HFFc6 (cell line): ENCODE data around the gene ZNF414. TPM values are rescaled to one million over a fixed set of nuclear protein-coding genes. Genes with fewer than 3 reads are reported as not detected.
"Not testable (repeated sequence)": the region's sequence is repeated elsewhere in the genome, so short reads cannot be mapped to it uniquely, and the experiment has no call there.

Experiments used
- DNase-seq: peaks from one replicate; pipeline ENCODE4 v3.0.0-alpha.2; 2018
- H3K27ac Mint-ChIP-seq: 2 replicates; pipeline ENCODE4 v1.8.0; 2020; ENCODE audit warnings: mild to moderate bottlenecking, mixed read lengths
- H3K27me3 Mint-ChIP-seq: 2 replicates; pipeline ENCODE4 v1.8.0; 2021; ENCODE audit warnings: mild to moderate bottlenecking, moderate library complexity, mixed read lengths; ENCODE audit not compliant: insufficient read depth
- H3K36me3 Mint-ChIP-seq: 2 replicates; pipeline ENCODE4 v1.8.0; 2021; ENCODE audit warnings: low read depth, mixed read lengths
- H3K4me1 Mint-ChIP-seq: 2 replicates; pipeline ENCODE4 v1.8.0; 2020; ENCODE audit warnings: low read depth, mixed read lengths
- H3K4me3 Mint-ChIP-seq: 2 replicates; pipeline ENCODE4 v1.8.0; 2020; ENCODE audit warnings: mild to moderate bottlenecking, moderate library complexity, mixed read lengths
- H3K9me3 Mint-ChIP-seq: 2 replicates; pipeline ENCODE4 v1.8.0; 2020; ENCODE audit warnings: mild to moderate bottlenecking, mixed read lengths
- long read RNA-seq: library from polyadenylated mRNA; unstranded; transcript quantifications from one replicate; pipeline ENCODE4 v2.0.0, GENCODE V29; 2019
- total RNA-seq, 6 experiments: library from RNA; stranded (reverse); fragmentation: NEBNext Ultra II Directional; extraction: Animal tissue kit (Norgen Biotek cat#: 25700); gene quantifications; 2 replicates in 1 of 6; 3 replicates in 5 of 6; pipeline ENCODE4 v1.2.3, GENCODE V29; 2021
- TF ChIP-seq, protein P1 (sequence below): fragments of 200-600 bp; sonication (generic); IDR thresholded peaks from 2 replicates; pipeline ENCODE4 v1.5.0; 2021; ENCODE audit warnings: antibody characterized with exemption, mild to moderate bottlenecking

ZNF414 gene, protein sequence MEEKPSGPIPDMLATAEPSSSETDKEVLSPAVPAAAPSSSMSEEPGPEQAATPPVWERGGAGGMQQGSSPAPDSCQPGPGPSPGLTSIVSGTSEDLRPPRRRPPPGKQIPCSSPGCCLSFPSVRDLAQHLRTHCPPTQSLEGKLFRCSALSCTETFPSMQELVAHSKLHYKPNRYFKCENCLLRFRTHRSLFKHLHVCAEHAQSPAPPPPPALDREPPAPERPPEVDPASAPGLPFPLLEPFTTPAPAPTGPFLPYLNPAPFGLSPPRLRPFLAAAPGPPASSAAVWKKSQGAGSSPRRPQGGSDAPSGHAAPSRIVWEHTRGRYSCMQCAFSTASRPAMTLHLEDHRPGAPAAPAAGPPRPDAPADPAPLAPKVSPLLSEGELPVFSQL
- 10 to 100 TPM; 20.1 to 27.2 (median 25.5) TPM for total RNA-seq
- long read RNA-seq, partial matches to known transcripts = 1 of 5 reads
- long read RNA-seq, other reads (novel, unspliced or antisense) = 2 of 5 reads

DNA sequence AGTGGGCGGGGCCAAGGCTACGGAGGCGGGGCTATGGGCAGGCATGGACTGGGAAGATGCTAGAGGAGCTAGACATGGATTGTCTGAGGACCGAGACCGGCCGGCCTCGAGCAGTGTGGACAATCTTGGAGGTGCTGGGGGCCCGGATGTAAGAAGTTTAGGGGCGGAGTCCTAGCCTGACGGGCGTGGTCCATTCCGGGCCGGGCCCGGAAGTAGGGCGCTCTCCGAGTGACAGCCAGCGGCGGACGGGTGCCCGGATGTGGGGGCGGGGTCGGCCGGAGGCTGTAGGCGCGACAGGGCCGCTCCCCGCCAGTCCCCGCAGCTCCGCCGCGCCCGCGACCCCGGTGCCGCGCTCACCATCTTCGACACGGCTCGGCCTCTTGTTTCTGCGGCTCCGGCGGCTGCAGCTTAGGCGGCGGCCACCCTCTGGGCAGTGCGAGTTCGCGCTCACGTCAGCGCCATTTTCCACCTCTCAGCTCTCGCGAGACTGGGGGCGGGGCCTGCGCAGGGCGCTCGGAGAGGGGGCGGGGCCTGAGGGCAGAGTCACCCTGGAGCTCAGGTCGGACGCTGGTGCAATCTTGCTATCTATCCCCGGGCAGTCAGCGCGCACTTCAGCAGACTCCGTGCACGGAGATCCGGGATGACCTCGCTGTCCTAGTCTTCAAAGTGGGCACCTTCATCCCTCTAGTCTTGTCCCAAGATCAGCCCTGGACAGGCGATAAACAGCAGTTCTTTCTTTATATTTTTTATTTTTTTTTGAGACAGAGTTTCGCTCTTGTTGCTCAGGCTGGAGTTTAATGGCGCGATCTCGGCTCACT is at the start of gene ZNF414:
ZNF414 (minus strand) TSS at position 481 of the 818 bp plus-strand sequence; CDS start at position 360, 121 bp downstream.
- H3K4me3 Mint-ChIP-seq = peak within 1 kb of the TSS; percentile 94
- TF ChIP-seq, protein P1, sequence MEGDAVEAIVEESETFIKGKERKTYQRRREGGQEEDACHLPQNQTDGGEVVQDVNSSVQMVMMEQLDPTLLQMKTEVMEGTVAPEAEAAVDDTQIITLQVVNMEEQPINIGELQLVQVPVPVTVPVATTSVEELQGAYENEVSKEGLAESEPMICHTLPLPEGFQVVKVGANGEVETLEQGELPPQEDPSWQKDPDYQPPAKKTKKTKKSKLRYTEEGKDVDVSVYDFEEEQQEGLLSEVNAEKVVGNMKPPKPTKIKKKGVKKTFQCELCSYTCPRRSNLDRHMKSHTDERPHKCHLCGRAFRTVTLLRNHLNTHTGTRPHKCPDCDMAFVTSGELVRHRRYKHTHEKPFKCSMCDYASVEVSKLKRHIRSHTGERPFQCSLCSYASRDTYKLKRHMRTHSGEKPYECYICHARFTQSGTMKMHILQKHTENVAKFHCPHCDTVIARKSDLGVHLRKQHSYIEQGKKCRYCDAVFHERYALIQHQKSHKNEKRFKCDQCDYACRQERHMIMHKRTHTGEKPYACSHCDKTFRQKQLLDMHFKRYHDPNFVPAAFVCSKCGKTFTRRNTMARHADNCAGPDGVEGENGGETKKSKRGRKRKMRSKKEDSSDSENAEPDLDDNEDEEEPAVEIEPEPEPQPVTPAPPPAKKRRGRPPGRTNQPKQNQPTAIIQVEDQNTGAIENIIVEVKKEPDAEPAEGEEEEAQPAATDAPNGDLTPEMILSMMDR = no peak
- peaks cover 5% of the 10 kb centered on the region for H3K36me3 Mint-ChIP-seq
- no peaks in the 10 kb centered on the region for H3K9me3 Mint-ChIP-seq
- peaks cover 22% of the 10 kb centered on the region for H3K4me1 Mint-ChIP-seq
- peak within 1 kb of the TSS; percentile 98 for H3K27ac Mint-ChIP-seq
- H3K27me3 Mint-ChIP-seq = peaks cover 2% of the 10 kb centered on the region; the same call in 1 of the 2 replicates
- DNase-seq = peak; percentile 97

DNA sequence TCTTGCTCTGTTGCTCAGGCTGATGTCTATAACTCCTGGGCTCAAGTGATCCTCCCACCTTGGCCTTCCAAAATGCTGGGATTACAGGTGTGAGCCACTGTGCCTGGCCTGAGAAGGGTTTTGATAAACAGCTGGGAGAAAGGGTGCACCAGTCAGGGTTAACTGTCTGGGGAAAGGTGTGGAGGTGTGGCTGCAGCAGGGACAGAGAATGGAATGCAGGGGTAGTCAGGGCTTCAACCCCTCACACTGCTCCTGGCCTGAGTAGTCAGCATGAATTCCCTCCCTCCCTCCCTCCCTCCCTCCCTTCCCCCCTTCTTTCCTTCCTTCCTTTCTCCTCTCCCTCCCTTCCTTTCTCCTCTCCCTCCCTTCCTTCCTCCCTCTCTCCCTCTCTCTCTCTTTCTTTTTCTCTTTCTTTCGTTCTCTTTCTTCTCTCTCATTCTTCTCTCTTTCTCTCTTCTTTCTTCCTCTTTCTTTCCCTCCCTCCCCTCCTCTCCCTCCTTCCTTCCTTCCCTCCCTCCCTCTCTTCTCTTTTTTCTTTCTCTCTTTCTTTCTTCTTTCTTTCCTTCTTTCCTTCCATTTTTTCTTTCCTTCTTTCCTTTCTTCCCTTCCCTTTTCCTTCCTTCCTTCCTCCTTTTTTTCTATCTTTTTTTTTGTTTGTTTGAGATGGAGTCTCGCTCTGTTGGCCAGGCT is 47.3 kb upstream of the ZNF414 start:
- H3K27ac Mint-ChIP-seq = no peak overlapping the region
- no peaks in the 10 kb centered on the region for H3K36me3 Mint-ChIP-seq
- peaks cover 15% of the 10 kb centered on the region for H3K27me3 Mint-ChIP-seq
- H3K4me1 Mint-ChIP-seq = no peaks in the 10 kb centered on the region
- H3K4me3 Mint-ChIP-seq = no peak overlapping the region
- TF ChIP-seq, protein P1 = no peak
- DNase-seq = no peak
- H3K9me3 Mint-ChIP-seq = no peaks in the 10 kb centered on the region

DNA sequence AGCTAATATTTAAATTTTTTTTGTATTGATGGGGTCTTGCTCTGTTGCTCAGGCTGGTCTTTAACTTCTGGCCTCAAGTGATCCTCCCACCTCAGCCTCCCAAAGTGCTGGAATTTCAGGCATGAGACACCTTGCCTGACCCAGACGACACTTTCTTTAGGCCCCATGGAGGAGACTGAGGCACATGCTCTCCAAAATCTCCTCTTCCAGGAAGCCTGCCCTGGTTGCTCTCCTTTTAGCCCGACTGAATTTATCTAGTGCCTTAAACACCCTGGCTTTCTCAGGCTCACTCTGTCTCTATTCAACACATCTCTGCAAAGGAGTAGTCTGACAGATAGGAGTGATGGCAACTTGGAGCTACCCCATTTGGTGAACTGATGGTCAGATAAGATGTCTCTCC is 44.4 kb upstream of the ZNF414 start:
- H3K9me3 Mint-ChIP-seq = no peaks in the 10 kb centered on the region
- no peaks in the 10 kb centered on the region for H3K36me3 Mint-ChIP-seq
- no peak overlapping the region for H3K27ac Mint-ChIP-seq
- TF ChIP-seq, protein P1 = no peak
- H3K4me1 Mint-ChIP-seq = no peaks in the 10 kb centered on the region
- DNase-seq = no peak
- H3K4me3 Mint-ChIP-seq = no peak overlapping the region
- peaks cover 12% of the 10 kb centered on the region for H3K27me3 Mint-ChIP-seq

DNA sequence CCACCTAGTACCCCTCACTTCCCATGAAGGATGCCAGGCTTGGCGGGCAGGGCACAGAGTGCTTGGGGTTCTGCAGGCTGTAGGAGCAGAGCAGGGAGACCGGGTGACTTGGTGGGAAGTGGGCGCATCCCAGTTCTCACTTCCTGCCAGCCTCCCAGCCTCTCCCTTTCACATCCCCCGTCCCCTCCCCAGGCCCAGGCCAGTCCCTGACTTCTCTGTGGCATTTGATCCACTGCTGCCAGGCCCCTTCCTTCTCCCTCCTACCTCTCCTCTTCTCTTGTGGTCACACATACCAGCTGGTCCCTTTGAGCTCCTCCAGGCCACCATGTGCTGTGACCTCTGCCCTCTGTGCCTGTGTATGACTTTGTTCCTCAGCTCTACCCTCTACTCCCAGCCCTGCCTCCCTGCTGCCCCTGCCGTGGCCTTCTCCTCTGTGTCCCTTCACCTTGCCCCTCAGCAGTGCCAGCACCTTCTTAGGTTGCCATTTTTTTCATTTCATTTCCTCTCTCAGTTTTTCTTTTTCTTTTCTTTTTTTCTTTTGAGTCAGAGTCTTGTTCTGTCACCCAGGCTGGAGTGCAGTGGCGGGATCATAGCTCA is 43.8 kb upstream of the ZNF414 start:
- Mint-ChIP-seq H3K9me3 (no peaks in the 10 kb centered on the region), H3K36me3 (no peaks in the 10 kb centered on the region), H3K27ac (no peak overlapping the region), H3K4me3 (no peak overlapping the region), H3K4me1 (no peaks in the 10 kb centered on the region), H3K27me3 (peaks cover 10% of the 10 kb centered on the region)
- TF ChIP-seq, protein P1 = no peak
- DNase-seq = no peak

DNA sequence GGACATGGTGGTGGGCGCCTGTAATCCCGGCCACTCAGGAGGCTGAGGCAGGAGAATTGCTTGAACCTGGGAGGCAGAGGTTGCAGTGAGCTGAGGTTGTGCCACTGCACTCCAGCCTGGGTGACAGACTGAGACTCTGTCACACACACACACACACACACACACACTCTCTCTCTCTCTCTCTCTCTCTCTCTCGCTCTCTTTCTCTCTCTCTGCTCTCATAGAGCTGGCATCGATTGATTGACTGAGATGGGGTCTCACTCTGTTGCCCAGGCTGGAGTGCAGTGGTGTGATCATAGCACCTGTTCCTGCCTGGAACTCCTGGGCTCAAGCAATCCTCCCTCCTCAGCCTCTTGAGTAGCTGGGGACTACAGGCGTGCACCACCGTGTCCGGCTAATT is 39.8 kb upstream of the ZNF414 start:
- not testable (repeated sequence) for H3K27ac Mint-ChIP-seq, H3K4me1 Mint-ChIP-seq, H3K27me3 Mint-ChIP-seq, H3K36me3 Mint-ChIP-seq, H3K9me3 Mint-ChIP-seq, DNase-seq, H3K4me3 Mint-ChIP-seq
